ENCODE results near the gene SERHL2. TPM values are rescaled to one million over a fixed set of nuclear protein-coding genes. Genes with fewer than 3 reads are reported as not detected.

The SERHL2 gene
- total RNA-seq, 1 donor, result 0.73 TPM

- Histone ChIP-seq H3K27me3 (ENCODE audit: insufficient read depth, low read length) (no peaks in the 10 kb centered on the region), H3K4me3 (ENCODE audit: low read length) (no peak overlapping the region), H3K9me3 (ENCODE audit: low read depth, low read length) (no peaks in the 10 kb centered on the region), H3K4me1 (ENCODE audit: insufficient read depth, low read length) (peaks cover 34% of the 10 kb centered on the region)
These were observed 63.6 kb downstream of the SERHL2 start for GRCh38 chr22:42617155-42617983.

GRCh38 chr22:42619261-42620063, 65.7 kb downstream of the SERHL2 start:
- H3K27me3 ChIP-seq (ENCODE audit: insufficient read depth, low read length), result no peaks in the 10 kb centered on the region
- H3K9me3 ChIP-seq (ENCODE audit: low read depth, low read length), result no peaks in the 10 kb centered on the region
- H3K4me1 ChIP-seq (ENCODE audit: insufficient read depth, low read length), result peaks cover 35% of the 10 kb centered on the region
- H3K4me3 ChIP-seq (ENCODE audit: low read length), result no peak overlapping the region

- Histone ChIP-seq H3K9me3 (ENCODE audit: low read depth, low read length) (no peaks in the 10 kb centered on the region), H3K4me3 (ENCODE audit: low read length) (no peak overlapping the region), H3K27me3 (ENCODE audit: insufficient read depth, low read length) (no peaks in the 10 kb centered on the region), H3K4me1 (ENCODE audit: insufficient read depth, low read length) (peaks cover 35% of the 10 kb centered on the region)
These were observed 66.3 kb downstream of the SERHL2 start for GRCh38 chr22:42620084-42620483.

GRCh38 chr22:42621505-42622002, 67.8 kb downstream of the SERHL2 start:
- Histone ChIP-seq H3K9me3 (ENCODE audit: low read depth, low read length) (no peaks in the 10 kb centered on the region), H3K4me3 (ENCODE audit: low read length) (no peak overlapping the region), H3K4me1 (ENCODE audit: insufficient read depth, low read length) (peaks cover 24% of the 10 kb centered on the region), H3K27me3 (ENCODE audit: insufficient read depth, low read length) (no peaks in the 10 kb centered on the region)

- Histone ChIP-seq H3K27me3 (ENCODE audit: insufficient read depth, low read length) (no peaks in the 10 kb centered on the region), H3K4me3 (ENCODE audit: low read length) (no peak overlapping the region), H3K4me1 (ENCODE audit: insufficient read depth, low read length) (peaks cover 24% of the 10 kb centered on the region), H3K9me3 (ENCODE audit: low read depth, low read length) (no peaks in the 10 kb centered on the region)
These were observed 68.4 kb downstream of the SERHL2 start for GRCh38 chr22:42622061-42622710.

- no peak overlapping the region for H3K4me3 ChIP-seq (ENCODE audit: low read length)
- H3K9me3 ChIP-seq (ENCODE audit: low read depth, low read length), result no peaks in the 10 kb centered on the region
- H3K4me1 ChIP-seq (ENCODE audit: insufficient read depth, low read length), result peaks cover 24% of the 10 kb centered on the region
- no peaks in the 10 kb centered on the region for H3K27me3 ChIP-seq (ENCODE audit: insufficient read depth, low read length)
These were observed 69.6 kb downstream of the SERHL2 start for GRCh38 chr22:42623301-42623751.

Other genes starting within 250 kb of the SERHL2 start
- gene NFAM1, start 121.6 kb upstream of the SERHL2 start, total RNA-seq, result 14.2 TPM
- 50.3 TPM for gene RRP7A, start 34.2 kb upstream of the SERHL2 start, total RNA-seq
- gene POLDIP3, start 60.9 kb downstream of the SERHL2 start, total RNA-seq, result 38.6 TPM
- gene ATP5MGL, start 86.6 kb downstream of the SERHL2 start, total RNA-seq, result 1.4 TPM
- 28.1 TPM for gene CYB5R3, start 95.4 kb downstream of the SERHL2 start, total RNA-seq
- gene A4GALT, start 166.9 kb downstream of the SERHL2 start, total RNA-seq, result 0.10 TPM